ENCODE measurements around the gene CGB1. TPM values are rescaled to one million over a fixed set of nuclear protein-coding genes. Genes with fewer than 3 reads are reported as not detected.
A peak's percentile ranks its signal among the peaks of the same experiment; 100 is the strongest.

Gene CGB1
- total RNA-seq, 1 donor from 2014 or later, result not detected

DNA sequence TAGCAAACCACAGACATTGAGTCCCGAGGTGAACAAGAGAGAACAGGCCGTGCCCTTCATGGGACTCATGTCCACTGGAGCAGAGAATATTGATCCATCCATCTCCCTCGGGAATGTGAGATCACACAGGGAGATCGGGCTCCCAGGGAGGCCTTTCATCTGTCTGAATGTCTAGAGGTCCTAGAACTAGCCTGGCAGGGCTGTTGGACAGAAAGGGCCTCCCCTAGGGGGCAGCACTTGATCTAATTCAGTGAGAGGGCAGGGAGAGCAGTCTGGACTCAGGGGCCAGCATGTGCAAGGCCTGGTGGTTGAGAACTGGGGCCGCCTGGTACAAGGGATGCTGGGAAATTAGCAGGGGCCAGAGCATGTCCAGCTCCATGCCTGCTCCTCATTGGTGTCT is 38.7 kb downstream of the CGB1 start:
- no peak for DNase-seq (ENCODE audit: low read depth, low spot score)

DNA sequence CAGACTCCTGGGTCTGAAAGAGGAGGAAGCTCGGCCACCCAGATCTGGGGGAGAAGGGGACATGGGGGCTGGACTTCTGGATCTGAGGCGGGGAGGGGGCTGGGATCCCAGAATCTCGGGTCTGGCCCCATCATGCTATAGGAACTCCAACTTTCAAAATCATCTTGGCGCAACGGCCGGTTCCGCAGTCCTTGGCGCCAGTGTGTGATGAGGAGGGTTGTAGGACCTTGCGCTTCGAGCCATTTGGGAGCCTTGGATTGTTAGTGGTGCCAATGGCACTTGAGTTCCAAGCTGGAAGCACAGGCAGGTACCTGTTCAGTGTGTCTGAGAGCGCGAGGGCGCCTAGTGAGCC is 42.7 kb downstream of the CGB1 start:
- no peak for DNase-seq (ENCODE audit: low read depth, low spot score)

GRCh38 chr19:48993175-48994034 is 43.3 kb downstream of the CGB1 start, which contains the start of the genes GYS1 and RUVBL2:
Gene GYS1 (minus strand): TSS chr19:48993309. CDS start chr19:48993112, 197 bp downstream.
Gene RUVBL2 (plus strand): TSS chr19:48993887. CDS start chr19:48993912, 25 bp downstream.
- DNase-seq (ENCODE audit: low read depth, low spot score), result peak; percentile 96

- DNase-seq (ENCODE audit: low read depth, low spot score), result no peak
These were observed 44.0 kb downstream of the CGB1 start for GRCh38 chr19:48992581-48993174.

DNA sequence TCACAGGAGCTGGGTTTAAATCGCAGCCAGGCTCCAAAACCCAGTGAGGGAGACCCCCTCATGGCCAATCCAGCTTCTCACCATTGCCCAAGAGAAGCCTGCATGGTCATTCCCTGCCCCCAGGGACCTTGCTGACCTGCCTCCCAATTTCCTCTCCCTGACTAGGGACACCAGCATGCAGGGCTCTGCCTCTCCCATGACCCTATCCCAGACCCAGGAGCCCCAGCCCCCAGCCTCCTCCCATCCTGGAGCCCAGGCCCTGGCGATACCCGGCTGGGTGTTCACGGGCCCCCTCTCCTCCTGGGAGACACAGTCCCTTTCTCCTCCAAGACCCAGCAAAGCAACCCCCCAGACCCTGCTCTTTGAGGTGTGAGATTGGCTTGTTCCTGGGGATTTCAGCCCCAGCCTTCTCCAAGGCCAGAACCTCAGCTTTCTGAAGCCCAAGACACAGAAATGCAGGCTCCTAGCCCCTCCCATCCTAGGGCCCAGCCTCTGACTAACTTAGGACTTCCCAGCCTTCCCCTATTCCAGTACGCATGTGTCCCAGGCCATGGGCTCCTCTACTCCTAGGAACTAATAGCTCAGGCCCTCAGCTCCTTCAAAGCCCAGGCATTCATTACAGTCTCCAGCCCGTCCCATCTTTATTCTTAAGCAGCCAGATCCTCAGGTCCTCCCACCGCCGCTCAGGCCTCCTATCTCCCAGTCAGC is 44.7 kb downstream of the CGB1 start:
- peak; percentile 32 for DNase-seq (ENCODE audit: low read depth, low spot score)

GRCh38 chr19:48991011-48991609 is 45.6 kb downstream of the CGB1 start:
- no peak for DNase-seq (ENCODE audit: low read depth, low spot score)

- no peak for DNase-seq (ENCODE audit: low read depth, low spot score)
These were observed 46.3 kb downstream of the CGB1 start for GRCh38 chr19:48990400-48990799.

- no peak for DNase-seq (ENCODE audit: low read depth, low spot score)
These were observed 46.9 kb downstream of the CGB1 start for GRCh38 chr19:48989701-48990291.

DNA sequence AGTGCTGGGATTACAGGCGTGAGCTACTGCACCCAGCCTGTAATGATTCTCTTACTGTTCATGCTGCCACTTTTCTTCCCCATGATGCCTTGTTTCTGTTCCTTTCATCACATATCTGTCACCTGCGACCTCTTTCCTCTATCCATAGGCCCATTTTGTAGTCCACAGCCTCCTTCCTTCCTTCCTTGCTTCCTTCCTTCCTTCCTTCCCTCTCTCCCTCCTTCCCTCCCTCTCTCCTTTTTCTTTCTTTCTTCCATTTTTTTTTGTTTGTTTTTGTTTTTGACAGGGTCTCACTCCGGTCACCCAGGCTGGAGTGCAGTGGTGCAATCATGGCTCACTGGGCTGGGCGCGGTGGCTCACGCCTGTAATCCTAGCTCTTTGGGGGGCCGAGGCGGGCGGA is 47.8 kb downstream of the CGB1 start:
- DNase-seq (ENCODE audit: low read depth, low spot score), result no peak

DNA sequence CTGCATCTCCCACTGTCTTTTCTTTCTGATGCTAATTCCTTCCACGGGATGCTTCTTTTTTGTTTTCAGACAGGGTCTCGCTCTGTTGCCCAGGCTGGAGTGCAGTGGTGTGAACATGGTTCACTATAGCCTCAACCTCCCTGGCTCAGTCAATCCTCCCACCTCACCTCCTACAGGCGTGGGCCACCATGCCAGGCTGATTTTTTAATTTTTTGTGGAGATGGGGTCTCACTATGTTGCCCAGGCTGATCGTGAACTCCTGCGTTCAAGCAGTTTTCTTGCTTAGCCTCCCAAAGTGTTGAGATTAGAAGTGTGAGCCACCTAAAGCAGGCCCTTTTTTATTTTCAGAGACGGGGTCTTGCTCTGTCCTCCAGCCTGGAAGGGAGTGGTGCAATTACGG is 48.4 kb downstream of the CGB1 start:
- DNase-seq (ENCODE audit: low read depth, low spot score), result no peak

DNA sequence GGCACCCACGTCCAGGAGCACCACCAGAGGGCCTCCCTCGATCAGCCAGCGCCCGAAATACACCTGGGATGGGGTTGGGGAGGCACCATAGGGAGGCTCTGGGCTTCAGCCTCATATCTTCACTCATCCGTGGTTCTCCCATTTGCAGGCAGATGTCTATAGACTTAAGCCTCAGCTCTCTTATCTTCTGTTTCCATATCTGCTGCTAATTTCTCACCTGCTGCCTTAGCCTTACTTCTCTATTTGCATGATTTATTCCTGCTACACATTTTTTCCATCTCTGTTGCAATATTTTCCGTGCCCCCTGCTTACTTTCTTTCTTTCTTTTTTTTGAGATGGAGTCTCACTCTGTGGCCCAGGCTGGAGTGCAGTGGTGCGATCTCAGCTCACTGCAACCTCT is 49.4 kb downstream of the CGB1 start:
- no peak for DNase-seq (ENCODE audit: low read depth, low spot score)

GRCh38 chr19:48986211-48986610 is 50.5 kb downstream of the CGB1 start:
- DNase-seq (ENCODE audit: low read depth, low spot score), result no peak

DNA sequence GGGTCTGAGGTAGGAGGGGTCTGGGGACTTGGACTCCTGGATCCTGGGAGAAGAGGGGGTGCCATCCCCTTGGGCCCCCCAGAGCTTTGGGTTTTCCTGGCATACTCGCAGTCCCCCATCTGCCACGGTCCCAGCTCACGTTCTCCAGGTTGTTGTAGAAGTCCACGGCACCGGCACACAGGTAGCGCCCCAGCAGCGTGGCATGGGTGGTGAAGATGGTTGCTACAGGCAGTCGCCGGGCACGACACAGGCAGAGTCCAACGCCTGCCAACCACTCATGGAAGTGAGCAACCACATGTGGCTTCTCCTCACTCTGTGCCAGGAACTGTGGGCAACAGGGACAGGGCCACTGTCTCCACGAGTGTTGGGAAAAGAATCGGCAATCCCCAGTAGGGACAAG is 51.0 kb downstream of the CGB1 start:
- DNase-seq (ENCODE audit: low read depth, low spot score), result no peak

Other genes starting within 250 kb of the CGB1 start
- 49.7 and 53.2 TPM in 2 replicates for gene BCAT2, start 225.9 kb downstream of the CGB1 start, total RNA-seq
- 4.8 and 6.4 TPM in 2 replicates for gene HSD17B14, start 200.4 kb downstream of the CGB1 start, total RNA-seq
- 5.1 and 6.1 TPM in 2 replicates for gene PLEKHA4, start 168.3 kb downstream of the CGB1 start, total RNA-seq
- gene PPP1R15A, start 164.5 kb downstream of the CGB1 start, total RNA-seq, result 32.3 and 35.6 TPM in 2 replicates
- gene TULP2, start 138.2 kb downstream of the CGB1 start, total RNA-seq, result 0.07 TPM in 1 of 2 replicates, not detected in the other
- 122 and 125 TPM in 2 replicates for gene NUCB1, start 136.6 kb downstream of the CGB1 start, total RNA-seq
- gene DHDH, start 103.2 kb downstream of the CGB1 start, total RNA-seq, result not detected in 2 replicates
- 120 and 130 TPM in 2 replicates for gene BAX, start 82.0 kb downstream of the CGB1 start, total RNA-seq
- gene FTL, start 71.6 kb downstream of the CGB1 start, total RNA-seq, result 963 and 1,316 TPM in 2 replicates
- gene GYS1, start 43.6 kb downstream of the CGB1 start, total RNA-seq, result 30.3 and 31.4 TPM in 2 replicates
- gene RUVBL2, start 43.0 kb downstream of the CGB1 start, total RNA-seq, result 376 and 391 TPM in 2 replicates
- gene LHB, start 19.8 kb downstream of the CGB1 start, total RNA-seq, result 0.26 TPM in 1 of 2 replicates, not detected in the other
- not detected in 2 replicates for gene CGB3, start 12.6 kb downstream of the CGB1 start, total RNA-seq
- gene CGB2, start 5.0 kb downstream of the CGB1 start, total RNA-seq, result not detected in 2 replicates
- not detected in 2 replicates for gene CGB5, start 7.0 kb upstream of the CGB1 start, total RNA-seq
- gene CGB8, start 12.2 kb upstream of the CGB1 start, total RNA-seq, result not detected in 2 replicates
- 0.33 TPM in 1 of 2 replicates, not detected in the other for gene CGB7, start 20.9 kb upstream of the CGB1 start, total RNA-seq
- not detected in 2 replicates for gene NTF4, start 27.9 kb upstream of the CGB1 start, total RNA-seq
- not detected in 2 replicates for gene KCNA7, start 35.8 kb upstream of the CGB1 start, total RNA-seq
- 199 and 280 TPM in 2 replicates for gene SNRNP70, start 48.6 kb upstream of the CGB1 start, total RNA-seq
- gene LIN7B, start 77.5 kb upstream of the CGB1 start, total RNA-seq, result 1.4 and 2.3 TPM in 2 replicates
- gene C19orf73, start 82.2 kb upstream of the CGB1 start, total RNA-seq, result 0.73 and 1.2 TPM in 2 replicates
- gene PPFIA3, start 82.6 kb upstream of the CGB1 start, total RNA-seq, result 0.95 and 3.0 TPM in 2 replicates
- not detected in 2 replicates for gene HRC, start 118.5 kb upstream of the CGB1 start, total RNA-seq
- gene TRPM4, start 120.9 kb upstream of the CGB1 start, total RNA-seq, result 9.8 and 14.4 TPM in 2 replicates

All from pulmonary artery endothelial cell (primary cell).